ENCODE data around the gene PPCDC. TPM values are rescaled to one million over a fixed set of nuclear protein-coding genes. Genes with fewer than 3 reads are reported as not detected.
A peak's percentile ranks its signal among the peaks of the same experiment; 100 is the strongest.

PPCDC gene
- total and polyA plus RNA-seq, 4 experiments from 2014 or later, result 8.5 to 15.2 (median 13.3) TPM

DNA sequence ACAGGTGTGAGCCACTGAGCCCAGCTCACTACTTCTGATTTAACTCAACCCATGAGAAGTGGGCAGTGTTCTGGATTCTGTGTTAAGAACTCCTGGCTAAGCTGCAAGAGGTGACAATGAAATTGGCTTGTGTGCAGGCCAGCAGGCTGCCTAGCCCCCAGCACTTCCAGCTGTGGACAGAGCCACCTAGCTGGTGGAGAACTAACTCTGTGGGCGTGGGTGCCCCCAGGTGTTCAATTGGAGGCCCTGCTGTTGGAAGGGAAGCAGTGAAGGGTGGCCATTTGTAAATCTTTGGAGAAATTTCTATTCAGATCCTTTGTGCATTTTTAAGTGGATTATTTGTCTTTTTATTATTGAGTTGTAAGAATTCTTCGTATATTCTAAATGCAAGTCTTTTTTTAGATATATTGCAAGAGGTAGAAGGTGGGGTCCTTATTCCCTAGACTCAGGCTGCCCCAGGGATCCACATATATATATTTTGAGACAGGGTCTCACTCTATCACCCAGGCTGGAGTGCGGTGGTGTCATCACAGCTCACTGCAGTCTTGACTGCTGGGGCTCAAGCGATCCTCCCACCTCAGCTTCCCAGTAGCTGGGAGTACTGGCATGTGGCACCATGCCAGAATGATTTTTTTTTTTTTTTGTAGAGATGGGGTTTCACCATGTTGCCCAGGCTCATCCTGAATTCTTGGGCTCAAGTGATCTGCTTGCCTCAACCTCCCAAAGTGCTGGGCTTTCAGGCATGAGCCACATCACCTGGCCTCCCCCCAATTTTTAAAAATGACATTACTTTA, 35.2 kb upstream of the PPCDC start:
- H3K4me1 Mint-ChIP-seq, result no peaks in the 10 kb centered on the region
- peaks cover 3 to 16% of the 10 kb centered on the region in 2 donors for H3K27me3 Mint-ChIP-seq
- Histone ChIP-seq H3K36me3 (ENCODE audit: insufficient read depth, low read length) (no peaks in the 10 kb centered on the region), H3K27me3 (ENCODE audit: insufficient read depth, low read length) (no peaks in the 10 kb centered on the region), H3K9me3 (ENCODE audit: control insufficient read depth in 1 of 2, low read length in 2 of 2) (no peaks in the 10 kb centered on the region), H3K27ac (ENCODE audit: low read depth, low read length) (no peak overlapping the region), H3K4me3 (ENCODE audit: low read length in 2 of 2) (no peak overlapping the region), H3K4me1 (ENCODE audit: insufficient read depth, low read length) (no peaks in the 10 kb centered on the region)
- ChIA-PET POLR2A (ENCODE audit: partially characterized antibody) (no interaction called here), CTCF (ENCODE audit: partially characterized antibody) (interaction anchor here (0.7 kb wide), 1 partner anchor 10 kb away, joined by 3 read pairs; no protein-coding TSS in a partner anchor)
- DNase-seq, result peak in 3 of 5 donors; percentile 15 to 20 (median 15)
- no peak overlapping the region for H3K27ac Mint-ChIP-seq
- intact Hi-C loops (cut with micrococcal nuclease), result loop anchor here (1.0 kb wide), 1 partner anchor 32 kb away; the partner anchor contains the start of gene RPP25
- H3K9me3 Mint-ChIP-seq, result no peaks in the 10 kb centered on the region
- no peak overlapping the region for H3K4me3 Mint-ChIP-seq
- H3K36me3 Mint-ChIP-seq, result no peaks in the 10 kb centered on the region

DNA sequence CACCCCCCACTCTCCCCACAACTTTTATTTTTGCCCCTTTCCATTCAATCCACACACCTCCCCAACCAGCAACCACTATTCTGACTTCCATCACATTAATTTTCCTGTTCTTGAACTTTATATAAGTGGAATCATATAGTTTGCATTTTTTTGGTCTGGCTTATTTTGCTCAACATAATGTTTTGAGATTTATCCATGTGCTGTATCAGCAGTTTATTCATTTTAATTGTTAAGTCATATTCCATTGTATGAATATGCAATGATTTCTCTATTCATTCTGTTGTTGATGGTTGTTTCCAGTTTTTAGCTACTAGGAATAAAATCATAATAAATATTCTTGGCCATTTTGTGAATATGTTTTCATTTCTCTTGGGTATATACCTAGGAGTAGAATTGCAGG, 33.9 kb upstream of the PPCDC start:
- Mint-ChIP-seq H3K4me1 (no peaks in the 10 kb centered on the region), H3K36me3 (no peaks in the 10 kb centered on the region), H3K9me3 (no peaks in the 10 kb centered on the region), H3K4me3 (no peak overlapping the region), H3K27me3 (peaks cover 3 to 11% of the 10 kb centered on the region in 2 donors), H3K27ac (no peak overlapping the region)
- no peak for DNase-seq
- H3K36me3 ChIP-seq (ENCODE audit: insufficient read depth, low read length), result no peaks in the 10 kb centered on the region
- H3K27me3 ChIP-seq (ENCODE audit: insufficient read depth, low read length), result no peaks in the 10 kb centered on the region
- intact Hi-C loops (cut with micrococcal nuclease), result no loop called here
- ChIA-PET CTCF (ENCODE audit: partially characterized antibody) (no interaction called here), POLR2A (ENCODE audit: partially characterized antibody) (interaction anchor here (1.0 kb wide), 1 partner anchor 10 kb away, joined by 4 read pairs; no protein-coding TSS in a partner anchor)
- no peaks in the 10 kb centered on the region for H3K9me3 ChIP-seq (ENCODE audit: control insufficient read depth in 1 of 2, low read length in 2 of 2)
- H3K4me1 ChIP-seq (ENCODE audit: insufficient read depth, low read length), result no peaks in the 10 kb centered on the region
- H3K27ac ChIP-seq (ENCODE audit: low read depth, low read length), result no peak overlapping the region
- no peak overlapping the region for H3K4me3 ChIP-seq (ENCODE audit: low read length in 2 of 2)

DNA sequence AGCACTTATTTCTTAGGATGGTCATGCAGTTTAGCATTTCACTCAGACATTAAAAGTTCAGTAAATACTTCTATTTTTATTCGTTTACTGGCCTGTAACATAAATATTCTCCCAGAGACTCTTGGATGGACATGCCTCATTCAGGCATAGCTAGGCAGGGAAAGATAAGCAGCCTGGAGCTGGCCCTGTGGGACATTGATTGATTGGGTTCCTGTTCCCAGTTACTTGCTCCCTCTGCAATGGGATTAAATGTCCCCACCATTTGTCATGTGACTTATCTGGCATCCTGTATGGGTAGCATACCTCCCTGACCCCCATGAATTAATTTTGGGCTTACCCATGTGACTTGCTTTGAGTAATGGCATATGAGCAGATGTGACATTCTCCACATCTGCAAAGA, 30.8 kb upstream of the PPCDC start:
- Histone ChIP-seq H3K36me3 (ENCODE audit: insufficient read depth, low read length) (no peaks in the 10 kb centered on the region), H3K27me3 (ENCODE audit: insufficient read depth, low read length) (peaks cover 6% of the 10 kb centered on the region), H3K4me3 (ENCODE audit: low read length in 2 of 2) (no peak overlapping the region), H3K4me1 (ENCODE audit: insufficient read depth, low read length) (peaks cover 17% of the 10 kb centered on the region), H3K9me3 (ENCODE audit: control insufficient read depth in 1 of 2, low read length in 2 of 2) (no peaks in the 10 kb centered on the region), H3K27ac (ENCODE audit: low read depth, low read length) (no peak overlapping the region)
- no peaks in the 10 kb centered on the region for H3K36me3 Mint-ChIP-seq
- no peak overlapping the region for H3K27ac Mint-ChIP-seq
- DNase-seq, result no peak
- peaks cover 0 to 4% (median 0%) of the 10 kb centered on the region in 8 donors for H3K9me3 Mint-ChIP-seq
- intact Hi-C loops (cut with micrococcal nuclease), result no loop called here
- CTCF ChIA-PET (ENCODE audit: partially characterized antibody), result interaction anchor here (1.5 kb wide), 1 partner anchor 8 kb away, joined by 3 read pairs; no protein-coding TSS in a partner anchor
- H3K27me3 Mint-ChIP-seq, result peaks cover 11 to 15% of the 10 kb centered on the region in 2 donors
- peaks cover 9 to 16% (median 14%) of the 10 kb centered on the region in 4 donors for H3K4me1 Mint-ChIP-seq
- POLR2A ChIA-PET (ENCODE audit: partially characterized antibody), result no interaction called here
- no peak overlapping the region for H3K4me3 Mint-ChIP-seq

DNA sequence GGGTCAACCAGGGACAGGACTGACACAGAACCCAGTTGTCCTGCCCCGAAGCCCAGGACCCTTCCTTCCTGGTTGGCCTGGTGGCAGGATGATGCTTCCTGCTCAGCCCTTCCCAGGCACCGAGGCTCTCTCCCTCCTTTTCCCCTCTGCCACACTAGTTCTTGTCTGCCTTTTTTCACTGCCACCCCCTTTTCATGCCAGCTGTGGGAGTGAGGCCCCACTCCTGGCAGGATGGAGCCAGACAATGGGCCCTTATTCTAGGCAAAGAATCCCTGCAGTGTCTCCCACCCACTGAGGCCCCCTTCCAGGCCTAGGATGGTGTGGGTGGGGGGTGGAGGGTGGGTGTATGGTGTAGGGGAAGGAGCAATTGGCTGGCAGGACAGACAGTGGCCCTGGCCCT, 29.2 kb upstream of the PPCDC start:
- peaks cover 8% of the 10 kb centered on the region for H3K27me3 ChIP-seq (ENCODE audit: insufficient read depth, low read length)
- H3K9me3 ChIP-seq (ENCODE audit: control insufficient read depth in 1 of 2, low read length in 2 of 2), result no peaks in the 10 kb centered on the region
- peaks cover 17% of the 10 kb centered on the region for H3K4me1 ChIP-seq (ENCODE audit: insufficient read depth, low read length)
- intact Hi-C loops (cut with micrococcal nuclease), result loop anchor here (2.0 kb wide), 1 partner anchor 29 kb away; the partner anchor contains the start of gene PPCDC
- peaks cover 9 to 16% (median 14%) of the 10 kb centered on the region in 4 donors for H3K4me1 Mint-ChIP-seq
- POLR2A ChIA-PET (ENCODE audit: partially characterized antibody), result no interaction called here
- H3K36me3 Mint-ChIP-seq, result no peaks in the 10 kb centered on the region
- peaks cover 0 to 5% (median 0%) of the 10 kb centered on the region in 8 donors for H3K9me3 Mint-ChIP-seq
- no peak overlapping the region for H3K4me3 ChIP-seq (ENCODE audit: low read length in 2 of 2)
- peak overlapping the region in 1 of 7 donors; percentile 84 for H3K27ac Mint-ChIP-seq
- no peak for DNase-seq
- H3K27me3 Mint-ChIP-seq, result peaks cover 13 to 24% of the 10 kb centered on the region in 2 donors
- no peaks in the 10 kb centered on the region for H3K36me3 ChIP-seq (ENCODE audit: insufficient read depth, low read length)
- H3K4me3 Mint-ChIP-seq, result peak overlapping the region in 1 of 8 donors; percentile 43
- CTCF ChIA-PET (ENCODE audit: partially characterized antibody), result interaction anchor here (1.2 to 1.5 kb wide), 3 partner anchors 10 to 210 kb away, joined by 3 to 4 read pairs (median 3); partner anchors contain the start of gene RPP25
- H3K27ac ChIP-seq (ENCODE audit: low read depth, low read length), result no peak overlapping the region

DNA sequence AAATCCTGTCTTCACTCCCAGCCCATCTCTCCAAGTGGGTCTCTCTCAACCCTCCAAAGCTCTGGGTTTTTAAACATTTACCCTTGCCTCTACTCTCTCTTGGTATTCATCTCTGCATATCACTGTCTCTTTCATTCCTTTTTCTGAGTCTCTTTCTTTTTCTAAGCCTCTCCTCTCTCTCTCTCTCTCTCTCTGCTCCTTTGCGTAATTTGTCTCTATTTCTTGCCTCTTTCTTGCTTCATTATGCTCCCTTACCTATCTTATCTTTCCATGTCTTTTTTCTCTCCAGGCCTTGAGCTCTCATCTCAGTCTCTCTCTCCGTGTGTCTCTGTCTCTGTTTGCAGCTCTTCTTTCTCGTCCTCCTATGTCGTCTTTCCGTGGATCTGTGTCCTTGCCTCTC, 28.7 kb upstream of the PPCDC start:
- Mint-ChIP-seq H3K27me3 (peaks cover 14 to 26% of the 10 kb centered on the region in 2 donors), H3K4me1 (peaks cover 9 to 16% (median 14%) of the 10 kb centered on the region in 4 donors), H3K4me3 (peak overlapping the region; percentile 74 to 92 (median 84)), H3K9me3 (peaks cover 0 to 5% (median 0%) of the 10 kb centered on the region in 8 donors), H3K36me3 (no peaks in the 10 kb centered on the region), H3K27ac (peak overlapping the region in 2 of 7 donors; percentile 63 to 84)
- intact Hi-C loops (cut with micrococcal nuclease), result loop anchor here (1.0 to 2.0 kb wide), 2 partner anchors 28 to 167 kb away; partner anchors contain the start of gene PPCDC
- Histone ChIP-seq H3K4me3 (ENCODE audit: low read length in 2 of 2) (no peak overlapping the region), H3K27ac (ENCODE audit: low read depth, low read length) (no peak overlapping the region), H3K27me3 (ENCODE audit: insufficient read depth, low read length) (peaks cover 8% of the 10 kb centered on the region), H3K36me3 (ENCODE audit: insufficient read depth, low read length) (no peaks in the 10 kb centered on the region), H3K9me3 (ENCODE audit: control insufficient read depth in 1 of 2, low read length in 2 of 2) (no peaks in the 10 kb centered on the region), H3K4me1 (ENCODE audit: insufficient read depth, low read length) (peaks cover 17% of the 10 kb centered on the region)
- ChIA-PET POLR2A (ENCODE audit: partially characterized antibody) (interaction anchor here (1.0 to 1.3 kb wide), 3 partner anchors 38 to 210 kb away, joined by 3 read pairs; partner anchors contain the start of genes COX5A and RPP25), CTCF (ENCODE audit: partially characterized antibody) (interaction anchor here (0.8 to 1.4 kb wide), 4 partner anchors 10 to 210 kb away, joined by 3 to 5 read pairs (median 4); partner anchors contain the start of gene RPP25)
- DNase-seq, result no peak

DNA sequence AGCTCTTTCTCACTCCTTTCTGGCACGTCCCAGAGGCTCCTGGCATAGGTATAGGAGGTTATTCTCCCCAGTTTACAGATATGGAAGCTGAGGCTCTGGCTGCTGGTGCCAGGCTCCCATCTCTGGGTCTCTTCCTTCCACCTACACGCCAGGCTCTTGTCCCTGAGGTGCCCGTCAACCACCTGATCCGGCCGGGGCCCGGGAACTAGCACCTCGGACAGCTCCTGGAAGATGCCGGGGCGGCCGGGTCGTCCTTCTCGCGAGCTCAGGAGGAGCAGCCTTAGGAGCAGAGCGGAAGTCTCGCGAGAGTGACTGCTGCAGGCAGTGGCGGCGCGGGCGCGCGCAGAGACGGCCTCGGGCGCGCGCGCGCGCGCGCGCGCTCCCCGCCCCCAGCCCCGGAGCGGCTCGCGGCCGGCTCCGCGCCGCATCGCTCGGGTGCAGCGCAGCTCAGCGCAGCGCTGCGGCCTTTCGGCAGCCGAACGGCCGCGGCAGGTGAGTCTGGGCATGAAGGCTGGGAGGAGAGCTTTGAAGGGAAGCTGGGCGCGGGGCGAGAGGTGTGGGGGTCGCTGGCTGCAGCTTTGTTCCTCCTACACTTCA, 28.1 kb upstream of the PPCDC start, which contains the start of gene SCAMP5:
TSS of gene SCAMP5 (plus strand) at position 382 of the 597 bp plus-strand sequence. CDS start 16,277 bp downstream, outside the sequence.
- peaks cover 16 to 28% of the 10 kb centered on the region in 2 donors for H3K27me3 Mint-ChIP-seq
- peak within 1 kb of the TSS; percentile 76 to 92 (median 84) for H3K4me3 Mint-ChIP-seq
- H3K4me1 Mint-ChIP-seq, result peaks cover 9 to 16% (median 14%) of the 10 kb centered on the region in 4 donors
- intact Hi-C loops (cut with micrococcal nuclease), result loop anchor here (1.0 to 2.0 kb wide), 2 partner anchors 28 to 168 kb away; partner anchors contain the start of gene PPCDC
- H3K9me3 ChIP-seq (ENCODE audit: control insufficient read depth in 1 of 2, low read length in 2 of 2), result no peaks in the 10 kb centered on the region
- peaks cover 8% of the 10 kb centered on the region for H3K27me3 ChIP-seq (ENCODE audit: insufficient read depth, low read length)
- peak; percentile 90 to 93 (median 90) for DNase-seq
- H3K36me3 ChIP-seq (ENCODE audit: insufficient read depth, low read length), result no peaks in the 10 kb centered on the region
- H3K27ac Mint-ChIP-seq, result peak within 1 kb of the TSS in 4 of 7 donors; percentile 29 to 86 (median 74)
- no peaks in the 10 kb centered on the region for H3K36me3 Mint-ChIP-seq
- H3K4me1 ChIP-seq (ENCODE audit: insufficient read depth, low read length), result peaks cover 17% of the 10 kb centered on the region
- ChIA-PET CTCF (ENCODE audit: partially characterized antibody) (interaction anchor here (0.8 to 1.4 kb wide), 4 partner anchors 9 to 209 kb away, joined by 3 to 5 read pairs (median 4); partner anchors contain the start of gene RPP25), POLR2A (ENCODE audit: partially characterized antibody) (interaction anchor here (1.0 to 1.3 kb wide), 4 partner anchors 28 to 209 kb away, joined by 3 to 5 read pairs (median 3); partner anchors contain the start of genes COX5A, PPCDC and RPP25)
- H3K9me3 Mint-ChIP-seq, result peaks cover 0 to 5% (median 0%) of the 10 kb centered on the region in 8 donors
- H3K4me3 ChIP-seq (ENCODE audit: low read length in 2 of 2), result peak within 1 kb of the TSS; percentile 47 to 74
- no peak within 1 kb of the TSS for H3K27ac ChIP-seq (ENCODE audit: low read depth, low read length)

All from CD4-positive, alpha-beta memory T cell (primary cell).